HEK293 (cell line): Measurements from ENCODE around the gene SMAD2.

ENCODE experiments used
- CTCF ChIA-PET: fragments of 350-600 bp; formaldehyde crosslinking; extraction: SDS; loops from one replicate; lab custom pipeline; 2021; ENCODE audit warnings: antibody characterized with exemption; lab: Yijun Ruan, JAX
- POLR2A ChIA-PET: fragments of 300-600 bp; formaldehyde crosslinking; extraction: SDS; loops from one replicate; lab custom pipeline; 2020; ENCODE audit warnings: antibody characterized with exemption, inconsistent platforms; lab: Yijun Ruan, JAX
- H3K27ac ChIP-seq: fragments of 200-500 bp; sonication (Bioruptor generic); 2 replicates; pipeline ENCODE4 v1.5.1; 2014; ENCODE audit warnings: low read depth, low read length, control low read depth, inconsistent platforms; ENCODE audit errors: extremely low read depth
- H3K36me3 ChIP-seq, 2 experiments: fragments of 200-500 bp in 1 of 2; sonication (Bioruptor generic) in 1 of 2; 1 replicate in 1 of 2; 2 replicates in 1 of 2; pipeline ENCODE4 v1.5.1; 2014 to 2017; ENCODE audit warnings: inconsistent platforms in 2 of 2, low read length in 2 of 2; ENCODE audit not compliant: control insufficient read depth in 2 of 2, insufficient read depth in 1 of 2
- H3K4me1 ChIP-seq: fragments of 200-500 bp; sonication (Bioruptor generic); 2 replicates; pipeline ENCODE4 v1.5.1; 2014; ENCODE audit warnings: mild to moderate bottlenecking, low read length, inconsistent platforms; ENCODE audit not compliant: control insufficient read depth, insufficient read depth
- H3K4me3 ChIP-seq: 2 replicates; pipeline ENCODE4 v1.5.1; 2011; ENCODE audit warnings: low read depth, mild to moderate bottlenecking, control low read depth, low read length, moderate library complexity
- H3K9me3 ChIP-seq: fragments of 200-500 bp; sonication (Bioruptor generic); 2 replicates; pipeline ENCODE4 v1.5.1; 2014; ENCODE audit warnings: low read depth, low read length, inconsistent platforms; ENCODE audit not compliant: control insufficient read depth, insufficient read depth
- ATF2 ChIP-seq: fragments of 450-650 bp; formaldehyde crosslinking; IDR thresholded peaks from 2 replicates; pipeline ENCODE4 v1.5.1; 2016; ENCODE audit warnings: missing biosample characterization, missing genetic modification characterization, low read depth
- EGR2 ChIP-seq: fragments of 450-650 bp; formaldehyde crosslinking; IDR thresholded peaks from 2 replicates; pipeline ENCODE4 v1.5.1; 2016; ENCODE audit warnings: low read depth, missing biosample characterization, missing genetic modification characterization
- OVOL3 ChIP-seq: fragments of 450-650 bp; formaldehyde crosslinking; IDR thresholded peaks from 2 replicates; pipeline ENCODE4 v1.5.1; 2016; ENCODE audit warnings: missing biosample characterization, missing genetic modification characterization
- PRDM4 ChIP-seq: fragments of 450-650 bp; formaldehyde crosslinking; IDR thresholded peaks from 2 replicates; pipeline ENCODE4 v1.5.1; 2017; ENCODE audit warnings: missing biosample characterization, missing genetic modification characterization
- PRDM6 ChIP-seq: fragments of 450-650 bp; formaldehyde crosslinking; IDR thresholded peaks from 2 replicates; pipeline ENCODE4 v1.5.1; 2017; ENCODE audit warnings: missing biosample characterization, missing genetic modification characterization
- SCRT1 ChIP-seq: fragments of 450-650 bp; formaldehyde crosslinking; IDR thresholded peaks from 2 replicates; pipeline ENCODE4 v1.5.1; 2016; ENCODE audit warnings: missing biosample characterization, missing genetic modification characterization, borderline replicate concordance
- TRIM28 ChIP-seq: IDR thresholded peaks from 2 replicates; pipeline ENCODE4 v1.6.1; 2011; ENCODE audit warnings: low read length, control low read depth, borderline replicate concordance
- WT1 ChIP-seq: fragments of 450-650 bp; formaldehyde crosslinking; IDR thresholded peaks from 2 replicates; pipeline ENCODE4 v1.5.1; 2016; ENCODE audit warnings: missing biosample characterization, missing genetic modification characterization
- ZFP3 ChIP-seq: fragments of 450-650 bp; formaldehyde crosslinking; IDR thresholded peaks from 2 replicates; pipeline ENCODE4 v1.5.1; 2016; ENCODE audit warnings: low read depth, missing biosample characterization, missing genetic modification characterization
- ZNF37A ChIP-seq: fragments of 450-650 bp; IDR thresholded peaks from 2 replicates; pipeline ENCODE4 v1.5.1; 2018; ENCODE audit warnings: missing biosample characterization, missing genetic modification characterization
- ZNF433 ChIP-seq: fragments of 450-650 bp; formaldehyde crosslinking; IDR thresholded peaks from 2 replicates; pipeline ENCODE4 v1.5.1; 2016; ENCODE audit warnings: missing biosample characterization, missing genetic modification characterization, low read depth
- ZNF624 ChIP-seq: fragments of 450-650 bp; formaldehyde crosslinking; IDR thresholded peaks from 2 replicates; pipeline ENCODE4 v1.5.1; 2017; ENCODE audit warnings: missing biosample characterization, missing genetic modification characterization
- ZNF830 ChIP-seq: fragments of 450-650 bp; IDR thresholded peaks from 2 replicates; pipeline ENCODE4 v1.5.0; 2018; ENCODE audit warnings: missing biosample characterization, missing genetic modification characterization, low read depth, mild to moderate bottlenecking, moderate library complexity
- ZSCAN23 ChIP-seq: fragments of 450-650 bp; formaldehyde crosslinking; IDR thresholded peaks from 2 replicates; pipeline ENCODE4 v1.5.1; 2016; ENCODE audit warnings: missing biosample characterization, missing genetic modification characterization
- TF ChIP-seq, protein P1 (sequence below): fragments of 450-650 bp; formaldehyde crosslinking; IDR thresholded peaks from 2 replicates; pipeline ENCODE4 v1.5.1; 2016; ENCODE audit warnings: missing biosample characterization, missing genetic modification characterization
- TF ChIP-seq, protein P2 (sequence below): fragments of 450-650 bp; formaldehyde crosslinking; IDR thresholded peaks from 2 replicates; pipeline ENCODE4 v1.5.1; 2016; ENCODE audit warnings: missing biosample characterization, missing genetic modification characterization
- TF ChIP-seq, protein P3 (sequence below): fragments of 450-650 bp; IDR thresholded peaks from 2 replicates; pipeline ENCODE4 v1.5.1; 2018; ENCODE audit warnings: missing biosample characterization, mild to moderate bottlenecking, missing genetic modification characterization
- TF ChIP-seq, protein P4 (sequence below): fragments of 450-650 bp; formaldehyde crosslinking; IDR thresholded peaks from 2 replicates; pipeline ENCODE4 v1.5.1; 2016; ENCODE audit warnings: missing biosample characterization, missing genetic modification characterization

The SMAD2 gene

GRCh38 chr18:47970664-47971531 is 40.4 kb upstream of the SMAD2 start:
- POLR2A ChIA-PET, result interaction anchor here (1.5 kb wide), 1 partner anchor 40 kb away, joined by 4 read pairs; no protein-coding TSS in a partner anchor
- TF ChIP-seq PRDM6 (tag by site-specific recombination) (no peak), SCRT1 (tag by site-specific recombination) (no peak), EGR2 (tag by site-specific recombination) (no peak), ZNF624 (no peak), ZNF37A (tag by site-specific recombination) (no peak), WT1 (no peak), PRDM4 (no peak), ZFP3 (tag by site-specific recombination) (no peak), ATF2 (tag by site-specific recombination) (no peak), TRIM28 (no peak), ZNF433 (no peak), ZSCAN23 (tag by site-specific recombination) (no peak), ZNF830 (no peak), OVOL3 (tag by site-specific recombination) (no peak)
- TF ChIP-seq, protein P1, sequence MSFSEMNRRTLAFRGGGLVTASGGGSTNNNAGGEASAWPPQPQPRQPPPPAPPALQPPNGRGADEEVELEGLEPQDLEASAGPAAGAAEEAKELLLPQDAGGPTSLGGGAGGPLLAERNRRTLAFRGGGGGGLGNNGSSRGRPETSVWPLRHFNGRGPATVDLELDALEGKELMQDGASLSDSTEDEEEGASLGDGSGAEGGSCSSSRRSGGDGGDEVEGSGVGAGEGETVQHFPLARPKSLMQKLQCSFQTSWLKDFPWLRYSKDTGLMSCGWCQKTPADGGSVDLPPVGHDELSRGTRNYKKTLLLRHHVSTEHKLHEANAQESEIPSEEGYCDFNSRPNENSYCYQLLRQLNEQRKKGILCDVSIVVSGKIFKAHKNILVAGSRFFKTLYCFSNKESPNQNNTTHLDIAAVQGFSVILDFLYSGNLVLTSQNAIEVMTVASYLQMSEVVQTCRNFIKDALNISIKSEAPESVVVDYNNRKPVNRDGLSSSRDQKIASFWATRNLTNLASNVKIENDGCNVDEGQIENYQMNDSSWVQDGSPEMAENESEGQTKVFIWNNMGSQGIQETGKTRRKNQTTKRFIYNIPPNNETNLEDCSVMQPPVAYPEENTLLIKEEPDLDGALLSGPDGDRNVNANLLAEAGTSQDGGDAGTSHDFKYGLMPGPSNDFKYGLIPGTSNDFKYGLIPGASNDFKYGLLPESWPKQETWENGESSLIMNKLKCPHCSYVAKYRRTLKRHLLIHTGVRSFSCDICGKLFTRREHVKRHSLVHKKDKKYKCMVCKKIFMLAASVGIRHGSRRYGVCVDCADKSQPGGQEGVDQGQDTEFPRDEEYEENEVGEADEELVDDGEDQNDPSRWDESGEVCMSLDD (tag by site-specific recombination), result no peak
- TF ChIP-seq, protein P2, sequence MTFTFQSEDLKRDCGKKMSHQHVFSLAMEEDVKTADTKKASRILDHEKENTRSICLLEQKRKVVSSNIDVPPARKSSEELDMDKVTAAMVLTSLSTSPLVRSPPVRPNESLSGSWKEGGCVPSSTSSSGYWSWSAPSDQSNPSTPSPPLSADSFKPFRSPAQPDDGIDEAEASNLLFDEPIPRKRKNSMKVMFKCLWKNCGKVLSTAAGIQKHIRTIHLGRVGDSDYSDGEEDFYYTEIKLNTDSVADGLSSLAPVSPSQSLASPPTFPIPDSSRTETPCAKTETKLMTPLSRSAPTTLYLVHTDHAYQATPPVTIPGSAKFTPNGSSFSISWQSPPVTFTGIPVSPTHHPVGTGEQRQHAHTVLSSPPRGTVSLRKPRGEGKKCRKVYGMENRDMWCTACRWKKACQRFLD (tag by site-specific recombination), result no peak
- TF ChIP-seq, protein P3, sequence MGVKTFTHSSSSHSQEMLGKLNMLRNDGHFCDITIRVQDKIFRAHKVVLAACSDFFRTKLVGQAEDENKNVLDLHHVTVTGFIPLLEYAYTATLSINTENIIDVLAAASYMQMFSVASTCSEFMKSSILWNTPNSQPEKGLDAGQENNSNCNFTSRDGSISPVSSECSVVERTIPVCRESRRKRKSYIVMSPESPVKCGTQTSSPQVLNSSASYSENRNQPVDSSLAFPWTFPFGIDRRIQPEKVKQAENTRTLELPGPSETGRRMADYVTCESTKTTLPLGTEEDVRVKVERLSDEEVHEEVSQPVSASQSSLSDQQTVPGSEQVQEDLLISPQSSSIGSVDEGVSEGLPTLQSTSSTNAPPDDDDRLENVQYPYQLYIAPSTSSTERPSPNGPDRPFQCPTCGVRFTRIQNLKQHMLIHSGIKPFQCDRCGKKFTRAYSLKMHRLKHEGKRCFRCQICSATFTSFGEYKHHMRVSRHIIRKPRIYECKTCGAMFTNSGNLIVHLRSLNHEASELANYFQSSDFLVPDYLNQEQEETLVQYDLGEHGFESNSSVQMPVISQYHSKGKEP (tag by site-specific recombination), result no peak
- TF ChIP-seq, protein P4, sequence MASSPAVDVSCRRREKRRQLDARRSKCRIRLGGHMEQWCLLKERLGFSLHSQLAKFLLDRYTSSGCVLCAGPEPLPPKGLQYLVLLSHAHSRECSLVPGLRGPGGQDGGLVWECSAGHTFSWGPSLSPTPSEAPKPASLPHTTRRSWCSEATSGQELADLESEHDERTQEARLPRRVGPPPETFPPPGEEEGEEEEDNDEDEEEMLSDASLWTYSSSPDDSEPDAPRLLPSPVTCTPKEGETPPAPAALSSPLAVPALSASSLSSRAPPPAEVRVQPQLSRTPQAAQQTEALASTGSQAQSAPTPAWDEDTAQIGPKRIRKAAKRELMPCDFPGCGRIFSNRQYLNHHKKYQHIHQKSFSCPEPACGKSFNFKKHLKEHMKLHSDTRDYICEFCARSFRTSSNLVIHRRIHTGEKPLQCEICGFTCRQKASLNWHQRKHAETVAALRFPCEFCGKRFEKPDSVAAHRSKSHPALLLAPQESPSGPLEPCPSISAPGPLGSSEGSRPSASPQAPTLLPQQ (tag by site-specific recombination), result no peak
- TF ChIP-seq, all 188 proteins: peak for 0
- Histone ChIP-seq H3K27ac (no peak overlapping the region), H3K4me1 (no peaks in the 10 kb centered on the region), H3K4me3 (no peak overlapping the region), H3K9me3 (no peaks in the 10 kb centered on the region), H3K36me3 (no peaks in the 10 kb centered on the region)
- CTCF ChIA-PET, result interaction anchor here (0.9 to 1.1 kb wide), 2 partner anchors 26 to 37 kb away, joined by 3 to 5 read pairs; no protein-coding TSS in a partner anchor
